AG04449 (cell line): Measurements from ENCODE around the gene HOATZ.
A peak's percentile ranks its signal among the peaks of the same experiment; 100 is the strongest.

Experiments
- CTCF ChIA-PET: fragments of 350-600 bp; formaldehyde crosslinking; extraction: SDS; loops from one replicate; lab custom pipeline; 2021; ENCODE audit warnings: antibody characterized with exemption; lab: Yijun Ruan, JAX
- POLR2A ChIA-PET: fragments of 400-600, 350-600 bp; formaldehyde crosslinking; extraction: SDS; loops from one replicate; lab custom pipeline; 2020; ENCODE audit warnings: antibody characterized with exemption, inconsistent platforms; lab: Yijun Ruan, JAX
- DNase-seq: peaks from one replicate; pipeline ENCODE4 v3.0.0-alpha.2; 2010; ENCODE audit warnings: low read depth, low spot score
- H3K4me3 ChIP-seq: 2 replicates; pipeline ENCODE4 v1.5.1; 2011; ENCODE audit warnings: low read depth, mild to moderate bottlenecking, control low read depth, low read length
- CTCF ChIP-seq: IDR thresholded peaks from one replicate; pipeline ENCODE4 v1.5.1; 2011; ENCODE audit warnings: mild to moderate bottlenecking, moderate library complexity, low read length, control low read depth, inconsistent platforms; ENCODE audit not compliant: insufficient read depth; ENCODE audit errors: missing control alignments

HOATZ gene

GRCh38 chr11:111542606-111543275 is 28.2 kb downstream of the HOATZ start:
- TF ChIP-seq CTCF = no peak
- peak overlapping the region; percentile 82 for H3K4me3 ChIP-seq
- POLR2A ChIA-PET = interaction anchor here (0.9 to 2.4 kb wide), 2 partner anchors 13 to 15 kb away, joined by 4 to 7 read pairs; no protein-coding TSS in a partner anchor
- CTCF ChIA-PET = interaction anchor here (0.6 to 2.2 kb wide), 8 partner anchors 12 to 261 kb away, joined by 3 to 13 read pairs (median 3); no protein-coding TSS in a partner anchor
- DNase-seq = no peak

GRCh38 chr11:111548525-111548924 is 33.9 kb downstream of the HOATZ start:
- no peak for TF ChIP-seq CTCF
- ChIA-PET POLR2A (no interaction called here), CTCF (interaction anchor here (0.6 kb wide), 1 partner anchor 240 kb away, joined by 3 read pairs; no protein-coding TSS in a partner anchor)
- DNase-seq = no peak
- no peak overlapping the region for H3K4me3 ChIP-seq

GRCh38 chr11:111549196-111549868 is 34.8 kb downstream of the HOATZ start:
- H3K4me3 ChIP-seq = no peak overlapping the region
- ChIA-PET POLR2A (no interaction called here), CTCF (no interaction called here)
- peak; percentile 31 for DNase-seq
- TF ChIP-seq CTCF = no peak

GRCh38 chr11:111549869-111550203 is 35.3 kb downstream of the HOATZ start:
- H3K4me3 ChIP-seq = no peak overlapping the region
- CTCF ChIA-PET = no interaction called here

GRCh38 chr11:111550258-111550657 is 35.7 kb downstream of the HOATZ start:
- ChIA-PET CTCF (no interaction called here), POLR2A (no interaction called here)
- no peak for TF ChIP-seq CTCF
- DNase-seq = no peak
- no peak overlapping the region for H3K4me3 ChIP-seq

More at GRCh38 chr11:111549869-111550203, 35.3 kb downstream of the HOATZ start:
- POLR2A ChIA-PET = no interaction called here
- TF ChIP-seq CTCF = no peak
- no peak for DNase-seq

GRCh38 chr11:111554532-111554931 is 40.0 kb downstream of the HOATZ start:
- POLR2A ChIA-PET = interaction anchor here (0.7 to 1.2 kb wide), 3 partner anchors 9 to 175 kb away, joined by 3 to 6 read pairs (median 3); no protein-coding TSS in a partner anchor
- no peak for DNase-seq

More at GRCh38 chr11:111554532-111554931, 40.0 kb downstream of the HOATZ start:
- CTCF ChIA-PET = interaction anchor here (0.8 to 3.1 kb wide), 7 partner anchors 9 to 223 kb away, joined by 3 to 13 read pairs (median 4); no protein-coding TSS in a partner anchor
- no peak overlapping the region for H3K4me3 ChIP-seq
- no peak for TF ChIP-seq CTCF
